ENCODE measurements around the gene TPRG1.

Gene TPRG1

DNA sequence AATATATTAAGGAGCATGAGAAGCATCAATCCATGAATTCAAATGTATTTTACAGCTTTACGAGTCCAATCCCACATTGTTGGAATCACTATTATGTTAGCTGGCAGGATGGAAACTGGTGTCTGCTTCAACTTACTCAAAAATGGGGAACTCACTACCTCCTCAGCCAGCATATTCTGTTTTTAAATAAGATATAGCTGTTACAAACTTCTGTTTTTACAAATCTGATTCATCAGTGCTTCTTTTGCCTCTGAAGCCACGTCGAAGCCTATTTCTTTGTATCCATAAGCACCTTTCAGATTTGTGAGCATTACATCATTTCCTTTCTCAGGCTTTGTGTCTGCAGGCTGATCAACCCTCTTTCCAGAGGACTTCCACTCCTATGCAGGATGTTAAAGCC is 105.9 kb downstream of the TPRG1 start:
- no peak for DNase-seq (ENCODE audit: low read depth in 2 of 2)

DNA sequence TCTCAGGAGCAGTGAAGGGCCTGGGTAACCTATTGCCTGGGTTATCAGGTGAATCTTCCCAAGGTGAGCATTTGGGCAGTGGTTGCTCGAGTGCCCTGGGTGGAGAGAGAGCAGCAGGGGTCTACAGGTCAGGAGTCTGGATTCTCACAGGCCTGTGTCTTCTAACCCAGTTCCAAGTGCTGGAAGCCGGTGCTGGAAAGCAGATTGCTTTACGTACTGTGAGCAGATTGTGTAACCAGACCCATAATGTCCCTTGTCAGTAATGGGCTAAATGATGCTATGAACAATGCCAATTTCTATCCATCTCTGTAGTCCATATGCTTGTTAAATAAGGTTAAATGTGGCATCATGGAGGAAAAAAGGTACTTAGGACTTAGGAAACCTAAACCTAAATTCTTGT is 106.5 kb downstream of the TPRG1 start:
- no peak for DNase-seq (ENCODE audit: low read depth in 2 of 2)

DNA sequence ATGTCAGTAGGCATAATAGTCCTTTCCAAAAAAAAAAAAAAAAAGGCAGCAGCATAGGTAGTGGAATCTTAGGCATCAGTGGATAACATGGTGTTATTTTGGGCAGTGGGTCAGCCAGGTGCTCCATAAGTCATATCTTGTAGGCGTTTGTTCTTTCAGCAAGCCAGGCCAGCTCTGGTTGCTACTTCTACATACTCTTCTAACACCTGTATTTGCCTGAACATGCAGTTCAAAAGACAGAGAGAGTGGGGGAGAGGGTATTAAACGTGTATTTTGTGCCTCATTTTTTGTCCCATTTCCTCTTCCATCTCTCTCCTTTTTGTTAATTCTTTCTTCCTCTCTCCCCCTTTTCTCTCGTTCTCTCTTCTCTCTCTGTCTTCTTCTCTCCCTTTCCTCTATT is 110.4 kb downstream of the TPRG1 start:
- no peak for DNase-seq (ENCODE audit: low read depth in 2 of 2)

DNA sequence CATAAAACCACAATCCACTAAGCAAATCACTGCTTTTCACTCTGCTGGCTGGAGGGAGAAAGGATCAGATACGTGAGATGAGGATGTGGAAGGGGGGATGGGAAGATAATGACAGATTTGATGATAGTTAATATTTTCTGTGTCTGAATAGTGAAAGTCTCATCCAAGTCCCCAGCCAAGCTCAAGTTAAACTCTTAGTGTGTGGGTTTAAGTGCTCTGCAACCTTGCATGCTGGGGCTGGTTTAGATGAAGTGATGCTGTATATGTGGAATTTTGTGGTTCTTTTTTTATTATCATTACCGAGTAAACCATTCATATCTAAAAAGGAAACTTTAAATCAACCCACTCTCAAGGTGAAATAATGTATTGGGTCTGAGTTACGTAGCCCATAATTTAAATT is 111.0 kb downstream of the TPRG1 start:
- no peak for DNase-seq (ENCODE audit: low read depth in 2 of 2)

DNA sequence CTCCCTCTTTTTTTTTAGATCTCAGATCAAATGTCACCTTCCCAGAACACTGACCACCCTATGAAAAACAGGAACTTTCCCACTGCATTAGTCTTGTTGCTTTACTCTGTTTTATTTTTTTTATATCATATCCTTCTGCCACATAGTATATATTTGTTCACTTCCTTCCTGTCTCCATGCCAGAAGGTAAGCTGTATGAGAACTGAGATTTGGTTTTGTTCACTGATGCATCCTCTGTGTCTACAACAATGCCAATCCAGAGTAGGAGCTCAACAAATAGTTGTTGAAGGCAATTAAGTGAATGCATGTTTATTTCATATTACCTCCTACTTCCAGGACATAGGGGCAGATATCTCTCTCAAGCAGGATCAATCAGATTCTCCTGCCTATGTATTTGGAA is 114.4 kb downstream of the TPRG1 start:
- no peak for DNase-seq (ENCODE audit: low read depth in 2 of 2)

DNA sequence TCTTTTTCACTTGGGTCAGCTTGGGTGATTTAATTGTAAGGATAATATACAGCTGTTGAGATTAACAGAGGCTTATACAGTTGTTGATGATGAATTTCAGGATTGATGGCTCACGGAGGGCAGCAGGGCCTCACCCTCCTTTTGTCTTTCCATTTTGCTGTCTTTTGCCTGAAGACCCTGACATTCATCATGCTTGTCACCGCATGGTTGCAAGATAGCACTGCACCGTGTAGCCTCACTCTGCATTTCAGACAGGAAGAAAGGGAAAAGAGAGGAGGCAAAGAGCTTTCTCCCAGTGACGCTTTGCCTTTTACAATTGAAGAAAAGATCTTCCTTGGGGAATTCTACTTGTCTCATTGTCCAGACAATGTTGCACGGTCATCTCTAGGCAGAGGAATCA is 115.1 kb downstream of the TPRG1 start:
- no peak for DNase-seq (ENCODE audit: low read depth in 2 of 2)

DNA sequence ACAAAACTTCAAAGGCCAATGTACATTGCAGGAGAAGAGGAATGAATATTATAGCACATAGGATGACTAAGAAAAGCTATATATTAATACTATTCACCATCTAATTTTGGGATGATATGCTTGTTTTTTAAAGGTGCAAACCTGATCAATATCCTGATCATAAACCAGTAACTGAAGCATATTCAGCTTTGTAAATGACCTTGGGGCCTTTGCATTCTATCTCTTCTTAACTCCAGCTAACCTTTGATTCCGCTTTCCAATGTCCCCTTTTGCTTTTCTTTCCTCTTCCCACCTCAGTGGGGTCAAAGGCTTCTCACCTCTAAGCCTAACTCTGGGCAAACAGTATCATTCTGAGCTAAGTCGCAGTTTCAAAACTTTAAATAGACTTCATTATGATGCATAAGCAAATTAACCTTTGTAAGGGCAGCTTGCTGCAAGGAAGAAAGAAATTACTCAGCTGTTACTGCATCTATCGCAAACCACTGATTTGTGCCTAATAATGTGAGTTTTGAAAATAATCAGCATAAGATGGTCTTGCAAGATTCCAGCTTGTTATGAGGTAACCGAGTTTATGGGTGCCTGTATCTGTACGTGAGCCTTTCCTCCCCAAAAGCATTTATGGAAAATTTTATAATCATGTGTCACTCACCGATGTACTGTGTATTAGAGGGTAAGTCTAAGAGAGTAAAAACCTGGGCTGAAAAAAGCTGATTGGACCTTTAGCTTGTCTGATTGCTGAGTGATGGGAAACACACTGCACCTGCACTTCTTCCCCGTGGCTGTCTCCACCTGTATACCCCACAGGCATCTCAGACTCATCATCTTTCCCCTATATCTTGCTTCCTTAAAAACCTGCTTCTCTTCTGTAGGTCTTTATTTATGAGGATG is 116.8 kb downstream of the TPRG1 start:
- DNase-seq (ENCODE audit: low read depth in 2 of 2) = no peak

DNA sequence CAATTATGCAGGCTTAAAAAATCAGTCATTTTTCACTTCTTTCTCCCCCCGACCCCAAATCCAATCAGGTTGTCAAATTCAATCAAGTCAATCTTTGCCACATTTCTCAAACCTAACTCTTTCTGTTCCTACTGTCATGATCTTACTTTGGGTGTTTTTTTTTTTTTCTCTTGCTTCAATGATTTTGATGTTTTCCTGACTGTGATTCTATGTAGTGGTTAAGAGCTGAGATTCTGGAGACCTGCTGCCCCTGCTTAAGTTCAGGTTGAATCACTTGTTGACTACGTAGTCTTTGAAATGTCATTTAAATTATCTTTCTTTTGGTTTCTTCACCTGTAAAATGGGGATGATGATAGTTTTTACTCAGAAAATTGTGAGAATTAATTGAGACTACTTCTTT is 117.5 kb downstream of the TPRG1 start:
- DNase-seq (ENCODE audit: low read depth in 2 of 2) = no peak

DNA sequence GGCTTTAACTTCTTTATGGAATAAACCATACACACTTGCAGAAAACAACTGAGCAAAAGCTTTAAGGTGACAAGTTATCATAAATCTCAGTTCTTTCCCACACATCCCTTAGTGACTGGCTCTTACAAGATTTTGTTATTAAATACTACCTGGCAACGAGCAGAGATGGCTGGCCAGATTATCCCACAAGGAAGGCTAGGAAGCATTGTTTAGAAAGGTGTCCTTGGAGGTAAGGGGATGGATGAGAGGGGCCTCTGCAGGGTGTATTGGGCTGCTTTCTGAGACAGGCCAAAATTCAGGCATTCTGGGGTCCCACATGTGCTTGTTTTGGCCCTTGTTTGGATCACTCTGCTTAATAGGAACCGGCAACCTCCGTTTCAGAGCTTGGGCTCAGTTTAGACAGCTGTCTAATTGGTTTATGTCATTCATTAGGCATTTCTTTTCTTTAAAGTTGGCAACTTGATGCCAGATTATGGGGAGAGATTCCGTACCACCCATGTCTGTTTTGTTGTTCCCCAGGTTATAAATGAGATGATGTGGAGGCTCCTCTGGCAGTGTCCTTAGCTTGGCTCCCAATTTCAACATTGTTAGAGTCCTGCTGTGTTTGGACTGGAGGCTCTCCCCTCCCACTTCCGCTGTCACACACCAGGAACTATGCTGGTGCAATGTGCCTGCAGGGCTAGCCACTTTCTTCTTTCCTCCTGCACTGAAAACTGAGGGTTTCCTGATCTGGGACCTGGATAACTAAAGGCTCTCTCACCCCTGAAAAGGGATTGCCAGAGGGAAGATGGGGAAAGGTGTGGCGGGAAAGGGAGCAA is 121.1 kb downstream of the TPRG1 start:
- DNase-seq (ENCODE audit: low read depth in 2 of 2) = no peak

DNA sequence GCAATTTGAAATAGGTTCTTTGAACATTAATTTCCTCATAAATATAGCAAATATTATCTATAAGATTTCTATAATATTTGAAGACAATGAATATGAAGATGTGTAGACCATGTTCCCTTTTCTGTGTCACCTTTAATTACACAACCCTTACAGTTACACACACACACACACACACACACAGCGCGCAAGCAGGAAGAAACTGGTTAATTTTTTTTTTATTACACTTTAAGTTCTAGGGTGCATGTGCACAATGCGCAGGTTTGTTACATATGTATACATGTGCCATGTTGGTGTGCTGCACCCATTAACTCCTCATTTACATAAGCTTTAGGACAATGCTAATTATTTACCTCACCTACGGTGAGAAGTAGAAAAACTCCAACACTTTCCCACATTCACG is 122.9 kb downstream of the TPRG1 start:
- DNase-seq (ENCODE audit: low read depth in 2 of 2) = no peak

DNA sequence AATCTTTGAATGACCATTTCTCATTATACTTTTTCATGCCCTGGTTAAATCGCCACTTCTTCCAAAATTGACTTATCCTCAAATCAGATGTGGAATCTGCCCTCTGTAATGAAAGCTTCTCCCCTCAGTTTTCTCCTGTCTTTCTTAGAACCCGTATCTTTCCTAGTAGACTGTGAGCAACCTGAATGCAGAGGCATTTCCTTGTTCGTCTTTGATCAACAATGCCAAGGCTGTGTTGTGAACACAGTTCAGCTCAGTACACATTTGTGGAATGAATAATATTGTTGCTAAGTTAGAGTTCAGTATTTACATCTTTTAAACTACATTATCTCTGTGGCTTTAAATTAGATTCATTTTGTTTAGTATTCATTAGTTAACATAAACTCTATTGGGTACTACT is 123.3 kb downstream of the TPRG1 start:
- DNase-seq (ENCODE audit: low read depth in 2 of 2) = no peak

DNA sequence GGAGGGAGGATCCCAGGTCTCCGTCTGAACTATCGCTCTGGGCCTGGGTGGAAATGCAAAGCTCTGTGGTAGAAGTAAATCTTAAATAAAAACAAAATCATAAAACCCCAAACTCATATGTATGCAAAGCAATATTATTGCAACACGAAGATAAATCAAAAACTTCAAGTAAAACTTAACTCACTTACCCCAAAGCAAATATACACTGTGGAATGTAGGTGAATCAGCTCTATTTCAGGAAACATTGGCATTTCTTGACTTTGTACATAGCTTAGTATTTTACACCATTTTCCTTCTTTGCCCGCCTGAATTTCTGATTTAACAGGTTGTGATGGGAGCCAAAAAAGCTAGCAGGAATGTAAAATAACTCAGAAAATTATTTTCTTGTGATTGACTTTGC is 126.2 kb downstream of the TPRG1 start:
- DNase-seq (ENCODE audit: low read depth in 2 of 2) = no peak

DNA sequence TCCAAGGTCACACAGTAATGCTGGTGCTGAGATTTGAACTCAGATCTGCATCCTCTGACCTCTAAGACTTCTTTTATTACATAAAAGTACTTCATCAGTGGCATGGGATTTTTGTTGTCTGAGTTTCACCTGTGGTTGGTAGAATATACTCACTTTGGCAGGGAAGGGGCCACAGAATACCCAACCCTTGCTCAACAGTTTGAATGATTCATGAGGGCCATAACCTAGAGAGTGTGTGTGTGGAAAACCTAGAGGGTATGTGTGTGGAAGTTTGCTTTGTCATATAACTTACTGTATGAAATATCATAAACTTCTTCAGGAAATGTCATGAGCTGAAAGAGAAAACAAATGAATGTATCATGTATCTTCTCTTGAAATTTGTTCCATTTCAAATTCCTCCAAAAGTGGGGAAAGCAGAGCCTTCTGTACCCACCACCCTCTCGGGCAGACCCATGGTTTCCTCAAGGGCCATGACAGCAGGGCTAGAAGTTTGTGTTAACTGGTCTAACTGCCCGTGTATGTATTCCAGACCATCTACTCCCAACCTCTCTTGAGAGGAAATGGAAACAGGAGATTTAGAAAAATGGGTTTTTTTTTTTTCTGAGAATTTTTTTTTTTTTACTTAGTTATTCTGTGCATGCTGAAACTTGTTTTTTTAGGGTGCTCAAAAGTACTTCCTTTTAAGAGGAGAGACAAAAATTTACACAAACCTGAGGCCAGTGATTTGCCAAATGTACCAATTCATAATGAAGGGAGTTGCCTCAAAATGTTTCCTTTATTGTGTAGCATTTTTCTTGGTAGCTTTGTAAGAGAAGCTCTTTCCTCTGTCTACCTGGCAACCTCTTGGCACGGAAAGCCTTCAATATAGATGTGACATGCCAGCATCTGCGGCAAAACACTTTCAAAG is 127.0 kb downstream of the TPRG1 start:
- DNase-seq (ENCODE audit: low read depth in 2 of 2) = no peak

DNA sequence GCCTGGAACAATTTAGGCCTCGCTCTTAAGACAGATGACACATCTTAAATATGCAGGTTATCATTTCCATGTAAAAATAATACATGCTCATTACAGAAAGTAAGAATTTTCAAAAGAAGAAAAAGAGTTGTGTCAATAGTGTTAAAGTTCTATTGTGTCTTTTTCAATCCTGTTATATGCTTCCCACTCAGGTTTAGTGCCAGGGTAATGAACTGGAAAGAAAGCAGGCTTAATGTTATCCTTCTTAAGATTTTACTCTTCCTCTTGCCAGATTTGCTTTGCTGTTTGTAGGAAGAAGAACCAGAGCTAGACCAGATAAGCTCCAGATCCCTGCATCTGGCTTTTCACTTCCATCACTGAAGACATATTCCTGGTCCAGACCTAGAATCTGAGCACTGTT is 128.6 kb downstream of the TPRG1 start:
- DNase-seq (ENCODE audit: low read depth in 2 of 2) = no peak

DNA sequence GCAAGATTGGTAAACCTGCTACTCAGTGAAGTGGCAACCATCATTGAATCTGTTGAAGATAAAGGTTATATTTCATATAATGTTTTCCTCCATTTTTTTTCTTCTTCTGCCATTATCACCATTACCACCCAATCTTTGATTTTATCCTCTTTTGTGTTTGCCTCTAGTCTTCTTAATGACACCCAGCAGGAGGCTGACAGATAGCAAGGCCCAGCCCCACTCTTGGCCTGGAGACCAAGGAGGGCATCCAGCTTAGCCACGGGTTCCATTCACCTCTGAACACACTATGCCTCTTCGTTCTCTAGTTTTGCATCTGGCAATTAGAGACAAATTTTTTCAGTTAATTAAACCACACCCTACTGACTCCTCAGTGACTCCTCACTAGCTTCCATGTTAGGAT is 129.7 kb downstream of the TPRG1 start:
- no peak for DNase-seq (ENCODE audit: low read depth in 2 of 2)

DNA sequence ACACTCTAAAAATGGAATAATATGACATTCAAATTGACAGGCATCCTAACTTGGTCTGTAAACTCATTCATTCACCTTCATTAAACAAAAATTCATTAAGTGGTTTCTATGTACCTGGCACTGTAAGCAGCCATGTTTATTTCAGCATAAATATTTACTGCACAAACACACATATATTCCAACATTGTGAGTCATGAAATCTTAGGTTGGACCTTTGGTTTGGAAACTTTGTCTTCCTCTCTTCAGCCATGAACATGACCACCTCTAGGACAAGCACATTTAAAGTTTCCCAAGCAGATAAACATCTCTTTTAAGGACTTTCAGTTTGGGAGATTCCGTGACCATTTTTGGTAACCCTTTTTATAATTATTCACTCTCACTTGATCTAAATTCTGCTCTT is 131.8 kb downstream of the TPRG1 start:
- no peak for DNase-seq (ENCODE audit: low read depth in 2 of 2)

DNA sequence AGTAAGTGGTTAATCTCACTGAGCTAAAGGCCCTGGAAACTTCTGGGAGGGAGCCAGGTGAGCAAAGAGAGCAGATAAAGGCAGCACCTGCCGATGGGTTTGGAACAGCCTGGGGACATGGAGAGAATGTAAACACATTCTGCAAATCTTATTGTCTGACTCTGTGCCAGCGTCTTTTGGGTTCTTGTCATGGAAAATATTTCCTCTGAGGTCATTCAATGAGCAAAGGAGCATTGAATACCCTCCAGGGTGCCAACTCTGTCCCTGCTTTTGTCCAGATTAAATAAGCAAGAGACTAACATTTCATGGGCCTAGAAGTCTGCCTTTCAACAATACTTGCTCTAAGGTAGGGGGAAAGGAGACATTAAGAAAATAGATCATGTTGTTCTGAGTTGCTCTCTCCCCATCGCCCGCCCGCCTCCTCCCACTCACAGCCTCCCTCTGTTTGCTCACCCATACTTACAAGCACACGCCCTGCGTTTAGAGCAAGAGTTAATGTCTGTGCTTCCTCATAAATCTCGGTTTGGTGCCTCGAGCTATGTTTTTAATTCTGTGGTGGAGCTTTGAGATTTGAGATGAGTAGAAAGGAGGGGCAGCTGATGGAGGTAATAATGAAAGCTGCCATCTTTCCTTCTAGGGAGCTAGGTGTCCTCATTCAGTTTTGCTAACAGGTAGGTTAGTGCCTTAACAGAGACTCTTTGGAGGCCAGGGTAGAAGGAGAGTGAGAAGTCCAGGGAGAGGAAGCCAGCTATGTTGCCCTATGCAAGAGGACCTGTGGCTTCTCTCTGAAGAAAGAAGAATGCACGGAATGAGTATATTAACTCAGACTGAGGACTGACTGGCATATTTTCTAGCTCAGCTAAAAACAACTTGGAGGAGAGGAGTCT is 132.9 kb downstream of the TPRG1 start:
- no peak for DNase-seq (ENCODE audit: low read depth in 2 of 2)

DNA sequence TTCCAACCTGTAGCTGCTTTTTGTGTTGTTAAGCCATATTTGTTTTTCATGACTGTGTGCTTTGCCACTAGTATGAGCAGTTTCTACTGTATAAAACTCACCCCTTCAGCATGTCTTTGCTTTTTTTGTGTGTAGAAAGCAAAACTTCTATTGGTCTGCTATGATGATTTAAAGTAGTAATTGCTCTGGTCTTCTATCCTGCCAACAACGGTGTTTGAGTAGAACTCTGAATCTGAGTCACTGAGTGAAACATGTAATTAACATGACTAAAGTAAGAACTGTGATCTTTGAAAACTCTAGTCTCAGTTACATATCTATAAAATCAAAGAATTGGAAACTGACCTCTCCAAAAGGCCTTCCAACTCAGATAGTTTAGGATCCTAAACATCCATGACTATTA is 133.6 kb downstream of the TPRG1 start:
- no peak for DNase-seq (ENCODE audit: low read depth in 2 of 2)

DNA sequence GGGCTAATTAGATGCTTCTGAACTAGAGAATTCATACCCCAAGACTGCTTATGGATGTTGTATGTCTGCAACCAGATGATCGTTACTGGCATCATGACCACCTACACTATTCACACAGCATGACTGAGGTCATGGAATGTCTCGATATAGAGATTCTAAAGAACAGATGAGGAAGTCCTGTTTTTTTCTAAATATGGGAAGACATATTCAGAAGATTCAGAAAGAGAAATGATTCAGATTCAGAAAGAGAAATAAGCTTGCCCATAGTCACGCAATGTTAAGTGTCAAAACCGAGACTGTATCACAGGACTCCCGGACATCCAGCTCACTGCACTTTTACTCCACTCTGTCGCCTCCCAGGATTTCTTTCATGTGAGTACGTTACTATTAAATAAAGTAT is 136.2 kb downstream of the TPRG1 start:
- DNase-seq (ENCODE audit: low read depth in 2 of 2) = no peak

DNA sequence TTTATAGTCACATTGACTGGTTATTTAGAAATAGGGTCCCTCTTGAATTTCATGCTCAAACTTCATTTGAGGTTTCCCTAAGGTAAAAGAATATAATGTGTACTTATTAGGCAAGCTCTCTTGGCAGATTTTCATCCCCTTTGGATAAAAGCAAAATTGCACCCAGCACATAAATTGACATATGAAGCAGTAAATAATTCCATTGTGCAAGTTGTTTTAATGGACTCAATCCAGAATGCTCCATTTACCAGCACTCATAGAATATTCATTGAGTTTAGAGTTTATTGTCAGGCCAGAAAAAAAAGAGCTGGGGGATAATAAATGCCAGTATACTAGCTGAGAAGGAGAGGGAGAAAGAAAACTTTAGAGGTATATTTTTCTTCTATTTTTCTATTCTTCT is 136.8 kb downstream of the TPRG1 start:
- DNase-seq (ENCODE audit: low read depth in 2 of 2) = no peak

DNA sequence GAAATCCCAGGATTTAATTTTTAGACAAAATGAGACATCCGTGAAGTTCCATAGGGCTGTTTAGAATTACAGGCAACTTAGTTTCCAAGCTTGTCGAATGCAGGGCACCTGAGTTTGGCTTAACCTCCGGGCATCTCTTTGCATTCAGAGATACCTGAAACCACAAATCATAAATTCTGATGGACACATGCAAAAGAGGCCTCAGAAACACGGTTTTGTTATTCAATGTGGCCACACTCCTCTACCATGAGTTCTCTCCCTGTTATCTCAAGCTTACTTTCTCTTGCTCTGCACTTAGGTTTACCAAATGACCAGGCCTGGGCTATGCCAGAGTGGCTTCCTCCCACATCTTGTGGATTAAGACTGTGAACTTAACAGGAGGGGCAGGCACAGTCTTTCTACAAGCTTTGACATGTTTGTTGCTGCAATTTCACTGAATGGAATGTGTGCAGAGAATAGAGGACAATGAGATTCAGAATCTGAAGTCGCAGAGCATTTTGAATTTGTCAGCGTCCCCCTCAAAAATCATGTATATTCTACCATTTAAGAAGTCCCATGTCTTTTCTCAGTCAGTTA is 137.7 kb downstream of the TPRG1 start:
- no peak for DNase-seq (ENCODE audit: low read depth in 2 of 2)
